SIG-M5 treated with dmso at 0.1 percent for 504 hours (cell line): ENCODE data around the gene OCA2.
"Not testable (repeated sequence)": the region's sequence is repeated elsewhere in the genome, so short reads cannot be mapped to it uniquely, and the experiment has no call there.

Experiments used
- DNase-seq: peaks from one replicate; lab custom pipeline; 2025; ENCODE audit not compliant: unreplicated experiment; lab: John Stamatoyannopoulos, UW

The OCA2 gene

DNA sequence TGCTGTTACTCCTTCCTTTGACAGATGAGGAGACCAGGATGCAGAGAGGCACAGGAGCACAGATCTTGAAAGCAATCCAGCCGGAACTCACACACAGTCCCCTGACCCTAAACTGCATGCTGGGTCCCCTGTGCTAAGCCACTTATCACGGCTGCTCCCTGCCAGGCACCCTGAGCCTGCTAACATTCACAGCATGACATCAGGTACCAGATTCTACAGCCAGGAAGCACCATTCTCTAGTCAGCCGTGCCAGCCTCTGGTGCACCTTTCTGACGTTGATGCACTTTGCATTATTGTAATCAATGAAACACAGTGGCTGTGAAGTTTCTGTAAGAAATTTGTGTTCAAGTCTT, 247.3 kb downstream of the OCA2 start:
- no peak for DNase-seq

- no peak for DNase-seq
These were observed 247.9 kb downstream of the OCA2 start for GRCh38 chr15:27850981-27851857.

- no peak for DNase-seq
These were observed 249.1 kb downstream of the OCA2 start for GRCh38 chr15:27850050-27850449.

DNA sequence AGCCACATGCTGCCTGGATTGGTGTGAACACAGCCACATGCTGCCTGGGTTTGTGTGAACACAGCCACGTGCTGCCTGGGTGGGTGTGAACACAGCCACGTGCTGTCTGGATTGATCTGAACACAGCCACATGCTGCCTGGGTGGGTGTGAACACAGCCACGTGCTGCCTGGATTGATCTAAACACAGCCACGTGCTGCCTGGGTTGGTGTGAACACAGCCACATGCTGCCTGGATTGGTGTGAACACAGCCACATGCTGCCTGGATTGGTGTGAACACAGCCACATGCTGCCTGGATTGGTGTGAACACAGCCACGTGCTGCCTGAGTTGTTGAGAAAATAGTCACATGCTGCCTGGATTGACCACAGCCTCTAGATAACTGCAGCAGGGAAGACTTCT, 250.2 kb downstream of the OCA2 start:
- DNase-seq = not testable (repeated sequence)

GRCh38 chr15:27847775-27848710, 251.1 kb downstream of the OCA2 start:
- no peak for DNase-seq

GRCh38 chr15:27846722-27847395, 252.3 kb downstream of the OCA2 start:
- DNase-seq = no peak

DNA sequence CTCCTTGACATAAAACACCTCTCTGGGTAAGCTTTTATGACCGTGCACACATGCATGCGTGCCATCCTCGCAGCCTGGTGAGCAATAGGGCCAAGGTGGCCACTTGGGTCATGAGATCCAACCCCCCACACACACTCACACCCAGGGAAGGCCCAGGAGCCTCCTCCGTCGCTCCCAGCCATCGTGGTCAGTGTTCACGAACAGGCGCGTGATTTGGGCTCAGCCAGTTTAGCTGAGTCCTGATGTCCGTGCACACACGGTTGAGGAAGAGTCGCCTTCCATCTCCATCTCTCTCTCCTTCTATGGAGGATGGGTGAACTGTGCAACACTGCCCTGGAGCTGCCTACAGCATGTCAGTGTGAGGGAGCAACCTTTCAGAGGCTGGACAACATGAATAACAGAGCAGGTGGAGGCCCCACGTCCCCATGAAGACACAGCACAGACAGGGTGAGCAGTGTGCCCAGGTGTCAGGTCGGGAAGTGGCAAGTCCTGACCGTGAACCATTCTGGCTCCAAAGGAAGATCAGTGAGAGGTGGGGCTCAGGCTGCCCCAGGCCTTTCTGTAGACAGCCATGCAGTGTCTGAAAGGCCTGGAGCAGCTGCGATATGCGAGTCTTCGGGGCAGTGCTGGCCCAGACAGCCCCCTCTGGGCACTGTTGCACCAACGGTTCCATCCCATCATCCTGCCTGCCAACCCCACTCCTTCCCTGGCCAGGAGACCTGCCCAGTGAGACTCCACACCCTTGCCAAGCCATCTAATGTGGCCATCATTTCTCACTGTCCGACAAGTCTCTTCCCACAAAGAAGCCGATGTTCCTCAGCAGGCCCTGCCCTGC, 253.4 kb downstream of the OCA2 start:
- no peak for DNase-seq

DNA sequence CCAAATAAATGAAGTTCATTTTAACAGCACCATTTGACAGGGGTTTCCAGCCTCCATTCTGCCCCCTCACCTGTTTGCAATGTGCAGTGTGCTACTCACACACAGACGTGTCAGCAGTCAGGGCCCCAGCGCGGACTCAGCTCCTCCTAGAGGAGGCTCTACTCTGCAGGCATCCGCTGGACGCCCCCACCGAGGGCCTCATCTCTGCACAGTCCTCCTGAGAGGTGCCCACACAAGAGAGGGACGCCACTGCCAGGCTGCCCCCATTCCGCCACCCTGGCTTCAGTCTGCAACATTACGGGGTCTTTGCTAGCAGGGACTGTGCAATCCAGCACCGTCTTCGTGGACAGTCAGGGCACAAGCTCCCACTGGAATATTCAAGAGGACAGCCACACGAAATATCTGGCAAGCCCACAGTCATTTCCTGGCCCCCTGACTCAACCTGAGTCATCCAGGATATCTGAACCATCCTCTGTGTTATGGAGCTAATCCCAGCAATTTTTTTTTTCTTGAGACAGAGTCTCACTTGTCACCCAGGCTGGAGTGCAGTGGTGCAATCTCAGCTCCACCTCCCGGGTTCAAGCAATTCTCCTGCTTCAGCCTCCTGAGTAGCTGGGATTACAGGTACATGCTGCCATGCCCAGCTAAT, 255.0 kb downstream of the OCA2 start:
- no peak for DNase-seq

GRCh38 chr15:27843146-27843545, 256.0 kb downstream of the OCA2 start:
- DNase-seq = no peak

GRCh38 chr15:27842526-27842925, 256.6 kb downstream of the OCA2 start:
- no peak for DNase-seq

DNA sequence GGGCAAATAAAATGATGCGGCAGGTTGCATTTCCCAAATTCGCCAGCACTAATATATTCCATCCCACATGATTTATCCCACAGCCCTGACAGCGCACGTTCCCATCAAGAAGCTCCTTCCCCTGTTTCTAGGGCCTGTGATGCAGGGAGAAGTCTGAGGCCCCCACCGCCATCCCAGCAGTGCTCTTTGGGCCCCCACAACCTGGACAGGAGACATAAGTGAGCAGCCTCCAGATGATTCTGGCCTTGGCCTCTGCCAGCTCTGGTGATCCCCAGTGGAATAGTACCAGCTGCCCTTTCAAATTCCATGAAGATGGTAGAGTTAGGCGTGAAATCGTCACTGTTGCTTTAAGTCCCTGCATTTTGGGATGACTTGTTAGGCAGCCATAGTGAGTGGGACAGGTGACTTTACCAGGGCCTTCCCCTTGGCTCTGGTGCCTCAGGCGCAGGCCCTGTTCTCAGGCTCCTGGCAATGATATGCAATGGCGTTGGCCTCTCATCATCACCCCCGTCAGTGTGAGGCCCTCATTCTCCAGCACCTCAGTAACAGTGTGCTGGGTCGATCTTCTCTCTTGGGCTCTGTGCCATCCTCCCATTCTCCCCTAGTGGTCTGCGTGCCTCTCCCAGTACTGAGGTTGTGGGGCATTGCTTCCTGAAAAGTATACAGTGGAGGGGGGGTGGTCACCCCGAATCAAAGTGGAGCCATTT, 263.7 kb downstream of the OCA2 start:
- DNase-seq = no peak

DNA sequence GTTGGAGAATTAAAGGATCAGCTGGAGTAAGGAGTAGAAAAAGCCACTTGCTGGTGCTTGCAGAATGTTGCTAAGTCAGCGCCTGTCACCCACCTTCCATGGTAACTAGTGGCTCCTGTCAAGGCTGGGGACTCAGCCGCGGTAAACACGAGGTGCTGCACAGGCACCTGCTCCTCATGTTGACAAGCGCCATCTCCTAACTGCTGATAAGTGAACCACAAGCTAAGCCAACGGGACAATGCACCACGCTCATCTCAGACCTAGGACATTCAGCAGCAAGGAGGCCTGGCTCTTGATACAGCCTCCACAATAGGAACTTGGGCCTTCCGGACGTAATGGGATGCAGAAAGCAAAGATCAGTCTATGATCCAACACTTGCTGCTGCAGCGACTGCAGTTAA, 264.4 kb downstream of the OCA2 start:
- no peak for DNase-seq

- DNase-seq = no peak
These were observed 265.1 kb downstream of the OCA2 start for GRCh38 chr15:27833974-27834373.

DNA sequence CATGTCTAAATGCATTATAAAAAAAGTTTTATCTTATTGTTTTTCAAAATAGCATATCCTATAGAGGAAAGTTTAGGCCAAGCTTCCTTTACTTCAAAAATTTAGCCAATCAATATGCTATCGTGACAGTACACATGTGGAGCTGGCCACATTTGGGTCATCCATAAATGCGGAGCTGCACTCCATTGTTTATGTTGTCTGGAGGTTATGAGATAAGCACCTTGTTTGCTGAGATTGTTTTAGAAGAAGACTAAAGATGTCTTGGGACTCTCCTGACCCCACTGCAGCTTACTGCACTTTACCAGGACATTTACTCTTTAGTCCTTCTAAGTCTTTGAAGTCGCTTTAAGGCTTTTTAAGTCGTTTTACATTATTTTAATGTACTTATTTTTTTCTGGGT, 265.9 kb downstream of the OCA2 start:
- no peak for DNase-seq

GRCh38 chr15:27832237-27832596, 266.9 kb downstream of the OCA2 start:
- no peak for DNase-seq

DNA sequence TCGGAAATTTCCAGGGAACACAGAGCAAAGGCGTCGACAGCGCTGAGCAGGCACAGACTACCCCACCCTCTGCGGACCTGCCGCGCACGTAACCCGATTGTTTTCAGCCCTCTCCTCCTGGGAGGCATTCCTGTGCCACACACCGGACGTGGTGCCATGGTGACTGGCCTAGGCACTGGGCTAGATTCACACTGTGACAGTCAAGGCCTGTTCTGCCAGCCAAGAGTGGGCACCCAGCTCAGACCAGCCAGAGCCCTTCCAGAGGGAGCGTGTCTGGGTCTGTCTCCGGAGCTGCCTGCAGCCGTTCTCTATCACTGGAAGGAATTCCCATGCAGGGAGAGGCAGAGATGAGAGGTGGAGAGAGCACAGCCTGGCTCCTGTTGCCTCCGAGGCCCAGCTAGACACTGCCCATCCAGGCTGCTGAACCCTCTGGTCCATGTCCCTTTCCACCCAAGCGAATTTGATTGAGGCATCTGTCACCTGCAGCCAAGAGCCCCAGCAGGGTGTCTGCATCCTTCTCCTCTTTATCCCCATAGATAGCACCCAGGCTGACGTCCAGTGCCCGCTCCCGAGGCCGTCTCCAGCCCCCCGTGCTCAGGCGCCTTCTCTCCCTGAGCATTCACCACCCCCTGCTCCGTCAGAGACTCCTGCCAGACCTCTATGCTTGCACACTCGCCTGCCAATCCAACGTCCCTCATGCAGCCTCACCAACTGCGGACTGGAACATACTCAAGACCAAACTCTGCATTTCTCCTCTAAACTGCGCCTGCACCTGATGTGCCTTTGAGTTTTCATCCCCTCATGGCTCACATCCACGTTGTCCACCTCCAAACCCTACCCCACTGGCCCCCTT, 267.5 kb downstream of the OCA2 start:
- DNase-seq = no peak

- DNase-seq = no peak
These were observed 270.4 kb downstream of the OCA2 start for GRCh38 chr15:27828746-27829145.

- no peak for DNase-seq
These were observed 272.0 kb downstream of the OCA2 start for GRCh38 chr15:27826902-27827714.
